Pancreas (tissue), 10 donors: Measurements from ENCODE around the gene UGT3A1. TPM values are rescaled to one million over a fixed set of nuclear protein-coding genes. Genes with fewer than 3 reads are reported as not detected.
A peak's percentile ranks its signal among the peaks of the same experiment; 100 is the strongest.

Source experiments
- ATAC-seq, 4 donors: fragments of 200-7000 bp; cut with Tn5 transposase; one replicate each; pipeline versions ENCODE4 v1.8.0 to v1.9.1; 2020; ENCODE audit warnings: mild to moderate bottlenecking in 4 of 4, moderate library complexity in 4 of 4
- DNase-seq, 6 donors: peaks; one replicate each; pipeline ENCODE4 v3.0.0-alpha.2; 2020
- FAIRE-seq: peaks from 2 replicates; lab custom pipeline; 2012; peaks lifted over from hg19 to GRCh38; lab: Jason Lieb, UNC
- H3K27ac ChIP-seq, 4 donors: fragments of 200-600 bp; sonication (generic); 1 replicate in 3 of 4; 2 replicates in 1 of 4; pipeline versions ENCODE4 v1.5.0 to v1.8.0; 2020
- H3K27me3 ChIP-seq, 4 donors: fragments of 200-600 bp; one replicate each; pipeline ENCODE4 v1.8.0; 2021
- H3K36me3 ChIP-seq, 3 donors: fragments of 200-600 bp; sonication (generic) in 1 of 3; one replicate each; pipeline versions ENCODE4 v1.5.0 to v1.8.0; 2020 to 2021
- H3K4me1 ChIP-seq, 3 donors: fragments of 200-600 bp; one replicate each; pipeline ENCODE4 v1.8.0; 2021
- H3K4me3 ChIP-seq, 4 donors: fragments of 200-600 bp; sonication (generic) in 2 of 4; one replicate each; pipeline versions ENCODE4 v1.5.0 to v1.8.0; 2020 to 2021
- H3K9me3 ChIP-seq, 4 donors: fragments of 200-600 bp; one replicate each; pipeline ENCODE4 v1.8.0; 2021
- CTCF ChIP-seq, 4 donors: fragments of 200-600 bp; sonication (generic) in 3 of 4; IDR thresholded peaks; one replicate each; pipeline versions ENCODE4 v1.5.0 to v1.8.0; 2021; ENCODE audit warnings: antibody characterized with exemption in 4 of 4
- WGBS, 2 donors: extraction: QIAGEN DNeasy Blood & Tissue Kit; methylation state at CpG; one replicate each; pipeline ENCODE4 v1.1.7; 2013; 5-methylcytosine and 5-hydroxymethylcytosine counted together
- intact Hi-C, 3 donors: fragments of 100-400 bp; cut with DNase I; formaldehyde crosslinking; loops; one replicate each; pipeline versions ENCODE4 v1.11.1 to v1.14.2; 2022
- polyA plus RNA-seq, 2 donors: library from polyadenylated mRNA; stranded (reverse); fragments of 200-250 nt; gene quantifications; one replicate each; pipeline ENCODE4 v1.2.3, GENCODE V29; 2013
- total RNA-seq, 6 donors: library from RNA; stranded (reverse); fragmentation: NEBNext Ultra II Directional in 4 of 6; extraction: Animal tissue kit (Norgen Biotek cat#: 25700) in 4 of 6; gene quantifications; one replicate each; pipeline versions ENCODE4 v1.2.1 to v1.2.4, GENCODE V29; 2021 to 2023
- donor health status: healthy with polysubstance abuse.
- donor health status: DM: no; HTN: no; CAD: no; lungs with moderate emphysema.
- donor health status: DM: no; HTN: no; CAD: no.
- donor health status: control.
- donor health status: control.
- donor health status: Bipolar disorder and iron deficiency.
- donor health status: DM: yes; HTN: yes; CAD: no.
- donor health status: DM: no; HTN: no; CAD: no.
- donor health status: DM: no; HTN: no; CAD: no.
- donor health status: DM: yes; HTN: yes; CAD: no.

UGT3A1 gene
- total and polyA plus RNA-seq, 8 donors: not detected

DNA sequence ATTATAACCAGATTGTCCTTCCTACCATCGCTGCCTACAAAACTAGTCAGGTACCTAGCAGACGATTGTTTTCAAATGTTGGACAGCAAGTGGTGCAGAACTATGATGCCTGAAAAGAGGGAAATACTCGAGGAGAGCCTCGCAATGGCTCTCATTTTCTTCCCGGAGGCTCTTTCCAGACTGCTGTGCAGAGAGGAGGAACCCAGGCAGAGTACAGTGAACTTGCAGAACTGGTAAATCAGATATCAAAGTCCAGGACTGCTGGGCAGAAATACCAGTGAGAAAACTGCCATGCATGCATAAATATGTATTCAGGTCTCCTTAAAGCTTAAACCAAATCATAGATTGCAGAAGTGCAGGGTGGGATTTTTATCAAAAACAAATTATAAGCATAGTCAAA lies 26.4 kb upstream of the UGT3A1 start:
- 7 to 15% methylated on average over 5 of the region's 5 CpGs for WGBS, 2 donors
- H3K4me3 ChIP-seq: no peak overlapping the region
- intact Hi-C loops: no loop called here
- DNase-seq (no peak), ATAC-seq (peak in 2 of 4 donors; percentile 74 to 75), FAIRE-seq (no peak)
- no peak overlapping the region for H3K27ac ChIP-seq
- peaks cover 0 to 3% (median 0%) of the 10 kb centered on the region in 3 donors for H3K4me1 ChIP-seq
- H3K36me3 ChIP-seq: no peaks in the 10 kb centered on the region
- no peaks in the 10 kb centered on the region for H3K9me3 ChIP-seq
- no peaks in the 10 kb centered on the region for H3K27me3 ChIP-seq
- TF ChIP-seq CTCF (IDR thresholded peaks at IDR 0.05): no peak

- H3K4me1 ChIP-seq: peaks cover 0 to 3% (median 0%) of the 10 kb centered on the region in 3 donors
- no peak overlapping the region for H3K4me3 ChIP-seq
- ATAC-seq (peak in 2 of 4 donors; percentile 23 to 30), FAIRE-seq (no peak), DNase-seq (no peak)
- 15 to 18% methylated on average over 1 of the region's 1 CpG for WGBS, 2 donors
- no peaks in the 10 kb centered on the region for H3K36me3 ChIP-seq
- no peak for TF ChIP-seq CTCF (IDR thresholded peaks at IDR 0.05)
- intact Hi-C loops: no loop called here
- no peaks in the 10 kb centered on the region for H3K9me3 ChIP-seq
- H3K27ac ChIP-seq: no peak overlapping the region
- no peaks in the 10 kb centered on the region for H3K27me3 ChIP-seq
Measured at GRCh38 chr5:36017004-36017403, 25.8 kb upstream of the UGT3A1 start.

- intact Hi-C loops: no loop called here
- H3K4me3 ChIP-seq: no peak overlapping the region
- H3K27me3 ChIP-seq: no peaks in the 10 kb centered on the region
- H3K36me3 ChIP-seq: no peaks in the 10 kb centered on the region
- ATAC-seq: no peak
- no peak for TF ChIP-seq CTCF (IDR thresholded peaks at IDR 0.05)
- FAIRE-seq: no peak
- H3K27ac ChIP-seq: no peak overlapping the region
- DNase-seq: no peak
- no peaks in the 10 kb centered on the region for H3K9me3 ChIP-seq
- peaks cover 0 to 3% (median 0%) of the 10 kb centered on the region in 3 donors for H3K4me1 ChIP-seq
- WGBS, 2 donors: 72 to 76% methylated on average over 2 of the region's 2 CpGs
Measured at GRCh38 chr5:36013182-36013581, 22.0 kb upstream of the UGT3A1 start.

DNA sequence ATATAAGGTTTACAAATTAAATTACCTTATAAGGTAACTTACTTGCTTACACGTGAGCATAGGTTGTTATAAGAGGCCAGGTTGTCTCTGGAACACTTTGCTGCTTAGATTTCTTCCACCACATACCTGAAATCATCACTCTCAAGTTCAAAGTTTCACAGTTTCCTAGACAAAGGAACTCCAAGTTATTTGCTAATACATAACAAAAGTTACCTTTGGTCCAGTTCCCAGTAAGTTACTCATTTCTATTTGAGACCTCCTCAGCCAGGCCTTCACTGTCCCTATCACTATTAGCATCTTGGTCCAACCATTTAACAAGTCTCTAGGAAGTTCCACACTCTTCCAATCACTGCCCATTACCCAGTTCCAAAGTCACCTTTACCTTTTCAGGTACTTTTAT lies 18.5 kb upstream of the UGT3A1 start:
- no peak for ATAC-seq
- H3K27me3 ChIP-seq: no peaks in the 10 kb centered on the region
- TF ChIP-seq CTCF (IDR thresholded peaks at IDR 0.05): no peak
- no peaks in the 10 kb centered on the region for H3K36me3 ChIP-seq
- intact Hi-C loops: no loop called here
- 56 to 62% methylated on average over 1 of the region's 1 CpG for WGBS, 2 donors
- no peaks in the 10 kb centered on the region for H3K9me3 ChIP-seq
- H3K4me3 ChIP-seq: no peak overlapping the region
- no peak overlapping the region for H3K27ac ChIP-seq
- DNase-seq: no peak
- no peaks in the 10 kb centered on the region for H3K4me1 ChIP-seq
- FAIRE-seq: no peak

- no peak overlapping the region for H3K4me3 ChIP-seq
- DNase-seq (no peak), ATAC-seq (no peak), FAIRE-seq (no peak)
- no peaks in the 10 kb centered on the region for H3K36me3 ChIP-seq
- H3K27ac ChIP-seq: no peak overlapping the region
- H3K4me1 ChIP-seq: no peaks in the 10 kb centered on the region
- H3K9me3 ChIP-seq: no peaks in the 10 kb centered on the region
- H3K27me3 ChIP-seq: no peaks in the 10 kb centered on the region
- no peak for TF ChIP-seq CTCF (IDR thresholded peaks at IDR 0.05)
- intact Hi-C loops: no loop called here
Measured at GRCh38 chr5:36007366-36007765, 16.2 kb upstream of the UGT3A1 start.
